DOHH2 (cell line): ENCODE data around the gene MPZL3.

Source experiments
- H3F3A ChIP-seq: fragments of 200-600 bp; sonication (generic), shearing (Covaris generic); 2 replicates; pipeline ENCODE4 v1.6.0; 2016; ENCODE audit warnings: antibody characterized with exemption, mild to moderate bottlenecking; ENCODE audit not compliant: control insufficient read depth, insufficient read depth
- H3K27ac ChIP-seq: fragments of 200-600 bp; sonication (generic); 2 replicates; pipeline ENCODE4 v1.5.1; 2014; ENCODE audit warnings: low read depth, mild to moderate bottlenecking, low read length, moderate library complexity
- H3K27me3 ChIP-seq: fragments of 200-600 bp; sonication (generic); 2 replicates; pipeline ENCODE4 v1.6.1; 2014; ENCODE audit warnings: mild to moderate bottlenecking, low read length, mixed read lengths; ENCODE audit not compliant: control insufficient read depth
- H3K36me3 ChIP-seq: fragments of 200-600 bp; sonication (generic); 2 replicates; pipeline ENCODE4 v1.6.1; 2014; ENCODE audit warnings: mild to moderate bottlenecking, low read length, moderate library complexity, mixed read lengths; ENCODE audit not compliant: control insufficient read depth
- H3K4me1 ChIP-seq: fragments of 200-600 bp; sonication (generic); 2 replicates; pipeline ENCODE4 v1.6.1; 2014; ENCODE audit warnings: mild to moderate bottlenecking, low read length, mixed read lengths; ENCODE audit not compliant: control insufficient read depth
- H3K4me2 ChIP-seq: fragments of 200-600 bp; sonication (generic); 2 replicates; pipeline ENCODE4 v1.6.0; 2014; ENCODE audit warnings: mild to moderate bottlenecking, low read length, moderate library complexity
- H3K4me3 ChIP-seq: fragments of 200-600 bp; sonication (generic); 2 replicates; pipeline ENCODE4 v1.5.1; 2014; ENCODE audit warnings: mild to moderate bottlenecking, low read length, mixed read lengths
- H3K79me2 ChIP-seq: fragments of 200-600 bp; sonication (generic); 2 replicates; pipeline ENCODE4 v1.6.1; 2014; ENCODE audit warnings: mild to moderate bottlenecking, low read length, mixed read lengths; ENCODE audit not compliant: control insufficient read depth
- H3K9me2 ChIP-seq: fragments of 200-600 bp; sonication (generic); replicated peaks from 2 replicates; pipeline ENCODE4 v1.6.1; 2014; ENCODE audit warnings: mild to moderate bottlenecking, low read length, mixed read lengths; ENCODE audit not compliant: control insufficient read depth
- H3K9me3 ChIP-seq: fragments of 200-600 bp; sonication (generic); 2 replicates; pipeline ENCODE4 v1.6.1; 2014; ENCODE audit warnings: antibody characterized with exemption, low read length, mixed read lengths; ENCODE audit not compliant: control insufficient read depth, insufficient read depth
- H4K20me1 ChIP-seq: fragments of 200-600 bp; sonication (generic); 2 replicates; pipeline ENCODE4 v1.6.0; 2014; ENCODE audit warnings: low read depth, mild to moderate bottlenecking, antibody characterized with exemption, low read length, moderate library complexity; ENCODE audit not compliant: control insufficient read depth, insufficient read depth
- CTCF ChIP-seq: fragments of 200-600 bp; sonication (generic); IDR thresholded peaks from one replicate; pipeline ENCODE4 v1.5.1; 2014; ENCODE audit warnings: antibody characterized with exemption, mild to moderate bottlenecking, low read depth, low read length; ENCODE audit not compliant: poor library complexity, severe bottlenecking
- EZH2phosphoT487 ChIP-seq: fragments of 200-600 bp; sonication (generic); IDR thresholded peaks from 2 replicates; pipeline ENCODE4 v1.6.1; 2017; ENCODE audit warnings: borderline replicate concordance, mild to moderate bottlenecking, antibody characterized with exemption, low read length, moderate library complexity, mixed read lengths

MPZL3 gene

GRCh38 chr11:118233377-118233776 lies 18.8 kb downstream of the MPZL3 start:
- Histone ChIP-seq H3K9me3 (no peaks in the 10 kb centered on the region), H3F3A (peaks cover 4% of the 10 kb centered on the region; the same call in 1 of the 2 replicates), H4K20me1 (no peaks in the 10 kb centered on the region), H3K27ac (no peak overlapping the region), H3K79me2 (no peaks in the 10 kb centered on the region), H3K36me3 (no peaks in the 10 kb centered on the region; the same call in 1 of the 2 replicates), H3K4me3 (no peak overlapping the region), H3K4me2 (no peak overlapping the region), H3K4me1 (peaks cover 14% of the 10 kb centered on the region), H3K27me3 (no peaks in the 10 kb centered on the region), H3K9me2 (no peaks in the 10 kb centered on the region)
- TF ChIP-seq CTCF (no peak), EZH2phosphoT487 (no peak)

GRCh38 chr11:118232659-118233058 lies 19.5 kb downstream of the MPZL3 start:
- H4K20me1 ChIP-seq = no peaks in the 10 kb centered on the region
- H3F3A ChIP-seq = peaks cover 4% of the 10 kb centered on the region; the same call in 1 of the 2 replicates
- TF ChIP-seq EZH2phosphoT487 (no peak), CTCF (no peak)
- H3K36me3 ChIP-seq = no peaks in the 10 kb centered on the region; the same call in 1 of the 2 replicates
- H3K27me3 ChIP-seq = no peaks in the 10 kb centered on the region
- peaks cover 21% of the 10 kb centered on the region for H3K4me1 ChIP-seq
- H3K4me2 ChIP-seq = no peak overlapping the region
- H3K4me3 ChIP-seq = no peak overlapping the region
- H3K79me2 ChIP-seq = no peaks in the 10 kb centered on the region
- no peaks in the 10 kb centered on the region for H3K9me3 ChIP-seq
- H3K9me2 ChIP-seq = no peaks in the 10 kb centered on the region
- H3K27ac ChIP-seq = no peak overlapping the region

- no peak overlapping the region for H3K4me3 ChIP-seq
- TF ChIP-seq CTCF (no peak), EZH2phosphoT487 (no peak)
- H3K79me2 ChIP-seq = no peaks in the 10 kb centered on the region
- no peaks in the 10 kb centered on the region; the same call in 1 of the 2 replicates for H3K36me3 ChIP-seq
- H3K27me3 ChIP-seq = no peaks in the 10 kb centered on the region
- peaks cover 33% of the 10 kb centered on the region for H3K4me1 ChIP-seq
- no peaks in the 10 kb centered on the region for H3K9me3 ChIP-seq
- peaks cover 4% of the 10 kb centered on the region; the same call in 1 of the 2 replicates for H3F3A ChIP-seq
- H3K27ac ChIP-seq = no peak overlapping the region
- H3K4me2 ChIP-seq = no peak overlapping the region
- H3K9me2 ChIP-seq = no peaks in the 10 kb centered on the region
- H4K20me1 ChIP-seq = no peaks in the 10 kb centered on the region
Observed at GRCh38 chr11:118231461-118231860, 20.7 kb downstream of the MPZL3 start.
